Astrocyte (in vitro differentiated cells and primary cell): ENCODE data around the gene PVR. TPM values are rescaled to one million over a fixed set of nuclear protein-coding genes. Genes with fewer than 3 reads are reported as not detected.

Experiments
- DNase-seq: peaks from one replicate; pipeline ENCODE4 v3.0.0-alpha.2; 2010; ENCODE audit warnings: low read depth
- FAIRE-seq: peaks from 2 replicates; lab custom pipeline; 2011; peaks lifted over from hg19 to GRCh38; lab: Jason Lieb, UNC
- H2AFZ ChIP-seq: 2 replicates; pipeline ENCODE4 v1.6.0; 2012; ENCODE audit warnings: low read depth, low read length, inconsistent platforms
- H3K27ac ChIP-seq: 2 replicates; pipeline ENCODE4 v1.5.1; 2011; ENCODE audit warnings: low read depth, low read length, inconsistent platforms
- H3K27me3 ChIP-seq: 2 replicates; pipeline ENCODE4 v1.6.0; 2011; ENCODE audit warnings: low read length, inconsistent platforms; ENCODE audit not compliant: insufficient read depth
- H3K36me3 ChIP-seq: 2 replicates; pipeline ENCODE4 v1.5.1; 2011; ENCODE audit warnings: low read length, inconsistent platforms; ENCODE audit not compliant: insufficient read depth
- H3K4me1 ChIP-seq: 2 replicates; pipeline ENCODE4 v1.5.1; 2011; ENCODE audit warnings: low read length, inconsistent platforms; ENCODE audit not compliant: insufficient read depth
- H3K4me2 ChIP-seq: 2 replicates; pipeline ENCODE4 v1.6.0; 2012; ENCODE audit warnings: low read length, inconsistent platforms
- H3K4me3 ChIP-seq: 2 replicates; pipeline ENCODE4 v1.5.1; 2011; ENCODE audit warnings: low read depth, mild to moderate bottlenecking, low read length, inconsistent platforms; ENCODE audit not compliant: insufficient read depth
- H3K79me2 ChIP-seq: 2 replicates; pipeline ENCODE4 v1.6.0; 2012; ENCODE audit warnings: mild to moderate bottlenecking, low read length, inconsistent platforms; ENCODE audit not compliant: insufficient read depth
- H3K9ac ChIP-seq: 2 replicates; pipeline ENCODE4 v1.6.0; 2012; ENCODE audit warnings: mild to moderate bottlenecking, low read length, inconsistent platforms
- H3K9me3 ChIP-seq: 2 replicates; pipeline ENCODE4 v1.5.1; 2012; ENCODE audit warnings: low read depth, mild to moderate bottlenecking, low read length, inconsistent platforms; ENCODE audit not compliant: insufficient read depth
- H4K20me1 ChIP-seq: 2 replicates; pipeline ENCODE4 v1.6.0; 2012; ENCODE audit warnings: low read length, inconsistent platforms; ENCODE audit not compliant: insufficient read depth
- H3K27ac Mint-ChIP-seq: one replicate; pipeline ENCODE4 v1.8.0; 2021; ENCODE audit warnings: mild to moderate bottlenecking, mixed read lengths; ENCODE audit not compliant: unreplicated experiment
- H3K27me3 Mint-ChIP-seq: one replicate; pipeline ENCODE4 v1.8.0; 2021; ENCODE audit warnings: low read depth, mixed read lengths; ENCODE audit not compliant: unreplicated experiment
- H3K36me3 Mint-ChIP-seq: one replicate; pipeline ENCODE4 v1.8.0; 2021; ENCODE audit warnings: low read depth, mixed read lengths; ENCODE audit not compliant: unreplicated experiment
- H3K4me1 Mint-ChIP-seq: one replicate; pipeline ENCODE4 v1.8.0; 2021; ENCODE audit warnings: low read depth, mixed read lengths; ENCODE audit not compliant: unreplicated experiment
- H3K4me3 Mint-ChIP-seq: one replicate; pipeline ENCODE4 v1.8.0; 2021; ENCODE audit warnings: mild to moderate bottlenecking, moderate library complexity, mixed read lengths; ENCODE audit not compliant: unreplicated experiment
- H3K9me3 Mint-ChIP-seq: one replicate; pipeline ENCODE4 v1.8.0; 2021; ENCODE audit warnings: mild to moderate bottlenecking, mixed read lengths; ENCODE audit not compliant: unreplicated experiment
- EZH2 ChIP-seq: IDR thresholded peaks from 2 replicates; pipeline ENCODE4 v1.6.1; 2012; ENCODE audit warnings: mild to moderate bottlenecking, low read length, inconsistent platforms; ENCODE audit not compliant: insufficient read depth
- total RNA-seq: library from RNA; stranded (reverse); gene quantifications from 2 replicates; pipeline ENCODE4 v1.2.1, GENCODE V29; 2021
- TF ChIP-seq, protein P1 (sequence below): IDR thresholded peaks from 2 replicates; pipeline ENCODE4 v1.5.1; 2011; ENCODE audit warnings: low read depth, mild to moderate bottlenecking, inconsistent platforms, low read length, moderate library complexity; ENCODE audit not compliant: insufficient read depth

PVR gene
- total RNA-seq, 1 donor from 2014 or later = 81.6 TPM

DNA sequence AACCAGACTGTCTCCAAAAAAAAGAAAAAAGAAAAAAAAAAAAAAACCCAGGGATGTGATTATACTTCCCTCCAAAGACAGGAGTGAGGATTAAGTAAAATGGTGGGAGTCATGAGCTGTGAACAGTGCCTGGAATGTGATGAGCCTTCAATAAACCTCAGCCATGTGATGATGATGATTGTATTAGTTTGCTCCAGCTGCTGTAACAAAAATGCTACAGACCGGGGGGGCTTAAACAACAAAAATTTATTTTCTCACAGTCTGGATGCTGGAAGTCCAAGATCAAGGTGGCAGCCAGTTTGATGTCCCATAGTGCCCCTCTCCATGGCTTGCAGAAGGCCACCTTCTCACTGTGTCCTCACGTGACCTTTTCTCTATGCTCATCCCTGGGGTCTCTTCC lies 8.9 kb upstream of the PVR start:
- Mint-ChIP-seq H3K9me3 (peaks cover 6% of the 10 kb centered on the region), H3K4me3 (no peak overlapping the region), H3K27me3 (peaks cover 10% of the 10 kb centered on the region), H3K36me3 (peaks cover 10% of the 10 kb centered on the region), H3K27ac (no peak overlapping the region), H3K4me1 (peaks cover 13% of the 10 kb centered on the region)
- Histone ChIP-seq H2AFZ (no peak overlapping the region), H3K79me2 (no peaks in the 10 kb centered on the region), H3K4me3 (no peak overlapping the region), H3K4me2 (no peak overlapping the region), H3K27ac (no peak overlapping the region), H4K20me1 (no peaks in the 10 kb centered on the region), H3K27me3 (no peaks in the 10 kb centered on the region), H3K9ac (no peak overlapping the region), H3K36me3 (no peaks in the 10 kb centered on the region), H3K9me3 (no peaks in the 10 kb centered on the region), H3K4me1 (peaks cover 13% of the 10 kb centered on the region)
- DNase-seq (no peak), FAIRE-seq (no peak)
- TF ChIP-seq, protein P1, sequence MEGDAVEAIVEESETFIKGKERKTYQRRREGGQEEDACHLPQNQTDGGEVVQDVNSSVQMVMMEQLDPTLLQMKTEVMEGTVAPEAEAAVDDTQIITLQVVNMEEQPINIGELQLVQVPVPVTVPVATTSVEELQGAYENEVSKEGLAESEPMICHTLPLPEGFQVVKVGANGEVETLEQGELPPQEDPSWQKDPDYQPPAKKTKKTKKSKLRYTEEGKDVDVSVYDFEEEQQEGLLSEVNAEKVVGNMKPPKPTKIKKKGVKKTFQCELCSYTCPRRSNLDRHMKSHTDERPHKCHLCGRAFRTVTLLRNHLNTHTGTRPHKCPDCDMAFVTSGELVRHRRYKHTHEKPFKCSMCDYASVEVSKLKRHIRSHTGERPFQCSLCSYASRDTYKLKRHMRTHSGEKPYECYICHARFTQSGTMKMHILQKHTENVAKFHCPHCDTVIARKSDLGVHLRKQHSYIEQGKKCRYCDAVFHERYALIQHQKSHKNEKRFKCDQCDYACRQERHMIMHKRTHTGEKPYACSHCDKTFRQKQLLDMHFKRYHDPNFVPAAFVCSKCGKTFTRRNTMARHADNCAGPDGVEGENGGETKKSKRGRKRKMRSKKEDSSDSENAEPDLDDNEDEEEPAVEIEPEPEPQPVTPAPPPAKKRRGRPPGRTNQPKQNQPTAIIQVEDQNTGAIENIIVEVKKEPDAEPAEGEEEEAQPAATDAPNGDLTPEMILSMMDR = no peak
- TF ChIP-seq EZH2 = no peak

GRCh38 chr19:44635581-44636438 lies 7.9 kb upstream of the PVR start:
- Histone ChIP-seq H3K79me2 (no peaks in the 10 kb centered on the region), H3K27ac (peak overlapping the region; percentile 8), H4K20me1 (no peaks in the 10 kb centered on the region), H3K4me2 (peak overlapping the region; percentile 29), H3K27me3 (no peaks in the 10 kb centered on the region), H3K4me1 (peaks cover 13% of the 10 kb centered on the region), H3K9me3 (no peaks in the 10 kb centered on the region), H3K4me3 (no peak overlapping the region), H3K36me3 (no peaks in the 10 kb centered on the region), H2AFZ (no peak overlapping the region), H3K9ac (no peak overlapping the region)
- Mint-ChIP-seq H3K4me3 (peak overlapping the region; percentile 34), H3K4me1 (peaks cover 13% of the 10 kb centered on the region), H3K27me3 (peaks cover 9% of the 10 kb centered on the region), H3K9me3 (peaks cover 6% of the 10 kb centered on the region), H3K36me3 (peaks cover 4% of the 10 kb centered on the region), H3K27ac (no peak overlapping the region)
- TF ChIP-seq EZH2 = no peak
- TF ChIP-seq, protein P1 = no peak
- DNase-seq (peak; percentile 50), FAIRE-seq (no peak)
